Measurements from ENCODE around the gene NMNAT2. TPM values are rescaled to one million over a fixed set of nuclear protein-coding genes. Genes with fewer than 3 reads are reported as not detected.

Gene NMNAT2
- total RNA-seq, 1 experiment from 2014 or later = 8.8 TPM

GRCh38 chr1:183407474-183407873, 10.7 kb downstream of the NMNAT2 start:
- no peak overlapping the region for H3K27ac Mint-ChIP-seq
- DNase-seq (ENCODE audit: low spot score) (no peak), ATAC-seq (no peak)
- H3K27me3 Mint-ChIP-seq (ENCODE audit: low read depth) = no peaks in the 10 kb centered on the region
- peaks cover 44% of the 10 kb centered on the region for H3K4me1 Mint-ChIP-seq
- no peaks in the 10 kb centered on the region for H3K36me3 Mint-ChIP-seq
- ChIA-PET CTCF (no interaction called here), POLR2A (no interaction called here)
- H3K9me3 Mint-ChIP-seq = peaks cover 3% of the 10 kb centered on the region
- TF ChIP-seq ETV6 (CRISPR knock-in tag; IDR thresholded peaks at IDR 0.05) (no peak), ZBTB43 (CRISPR knock-in tag; IDR thresholded peaks at IDR 0.05) (no peak), PRRX2 (CRISPR knock-in tag; IDR thresholded peaks at IDR 0.05) (no peak), ZNF219 (CRISPR knock-in tag; IDR thresholded peaks at IDR 0.05; ENCODE audit: borderline replicate concordance) (no peak), FOXP4 (CRISPR knock-in tag; IDR thresholded peaks at IDR 0.05) (no peak), HMGXB4 (CRISPR knock-in tag; IDR thresholded peaks at IDR 0.05) (no peak), OVOL2 (CRISPR knock-in tag; IDR thresholded peaks at IDR 0.05; ENCODE audit: borderline replicate concordance) (no peak), MAX (CRISPR knock-in tag; IDR thresholded peaks at IDR 0.05) (no peak), ZNF396 (CRISPR knock-in tag; IDR thresholded peaks at IDR 0.05; ENCODE audit: borderline replicate concordance) (no peak), ZNF532 (CRISPR knock-in tag; IDR thresholded peaks at IDR 0.05; ENCODE audit: borderline replicate concordance) (no peak), ZNF232 (CRISPR knock-in tag; IDR thresholded peaks at IDR 0.05) (no peak), ZNF317 (CRISPR knock-in tag; IDR thresholded peaks at IDR 0.05; ENCODE audit: borderline replicate concordance, low read depth) (no peak), RELA (CRISPR knock-in tag; IDR thresholded peaks at IDR 0.05; ENCODE audit: borderline replicate concordance) (no peak), ATF3 (CRISPR knock-in tag; conservative IDR thresholded peaks at IDR 0.05) (no peak), TP53 (CRISPR knock-in tag; IDR thresholded peaks at IDR 0.05) (no peak), ARID4B (CRISPR knock-in tag; IDR thresholded peaks at IDR 0.05; ENCODE audit: borderline replicate concordance) (no peak), ZSCAN18 (CRISPR knock-in tag; IDR thresholded peaks at IDR 0.05) (no peak), ZBTB21 (CRISPR knock-in tag; IDR thresholded peaks at IDR 0.05; ENCODE audit: borderline replicate concordance) (no peak), JAZF1 (CRISPR knock-in tag; IDR thresholded peaks at IDR 0.05) (no peak)
- no peak overlapping the region for H3K4me3 Mint-ChIP-seq
